Measurements from ENCODE around the gene FLYWCH2.

The FLYWCH2 gene

GRCh38 chr16:2866431-2866830, 16.6 kb upstream of the FLYWCH2 start:
- DNase-seq (ENCODE audit: extremely low spot score), result no peak
- no peak for TF ChIP-seq HDGF (IDR thresholded peaks at IDR 0.05; ENCODE audit: borderline replicate concordance)
- no peak for TF ChIP-seq ELF4 (IDR thresholded peaks at IDR 0.05)
- TF ChIP-seq FOXM1 (IDR thresholded peaks at IDR 0.05; ENCODE audit: borderline replicate concordance), result no peak
- TF ChIP-seq LEF1 (IDR thresholded peaks at IDR 0.05; ENCODE audit: borderline replicate concordance), result no peak
- no peak for TF ChIP-seq PKNOX1 (IDR thresholded peaks at IDR 0.05)
- no peak for TF ChIP-seq ARNT (IDR thresholded peaks at IDR 0.05)
- no peak for TF ChIP-seq TARDBP (IDR thresholded peaks at IDR 0.05)
- no peak for TF ChIP-seq L3MBTL2 (conservative IDR thresholded peaks at IDR 0.05)
- no peak for TF ChIP-seq CTBP1 (IDR thresholded peaks at IDR 0.05; ENCODE audit: borderline replicate concordance)
- no peak for TF ChIP-seq ZNF384 (IDR thresholded peaks at IDR 0.05)
- no peak for TF ChIP-seq BHLHE40 (IDR thresholded peaks at IDR 0.05; ENCODE audit: borderline replicate concordance)
- TF ChIP-seq FOXA1 (IDR thresholded peaks at IDR 0.05), result no peak
- TF ChIP-seq FOXK2 (IDR thresholded peaks at IDR 0.05), result no peak
- TF ChIP-seq SP1 (IDR thresholded peaks at IDR 0.05), result no peak
- no peak for TF ChIP-seq SUZ12 (IDR thresholded peaks at IDR 0.05)
- TF ChIP-seq NFRKB (IDR thresholded peaks at IDR 0.05), result no peak
- POLR2A ChIA-PET, result no interaction called here
- CTCF ChIA-PET, result no interaction called here

- CTCF ChIA-PET, result interaction anchor here (0.6 to 2.0 kb wide), 7 partner anchors 11 to 67 kb away, joined by 3 to 17 read pairs (median 5); partner anchors contain the start of gene FLYWCH2
- POLR2A ChIA-PET, result interaction anchor here (0.6 to 2.4 kb wide), 23 partner anchors 9 to 185 kb away, joined by 3 to 30 read pairs (median 4); partner anchors contain the start of genes FLYWCH1, FLYWCH2, KCTD5 and PKMYT1
- DNase-seq (ENCODE audit: extremely low spot score), result no peak
- TF ChIP-seq BHLHE40 (IDR thresholded peaks at IDR 0.05; ENCODE audit: borderline replicate concordance) (no peak), HDGF (IDR thresholded peaks at IDR 0.05; ENCODE audit: borderline replicate concordance) (no peak)
These were observed 15.4 kb upstream of the FLYWCH2 start for GRCh38 chr16:2867661-2867986.

DNA sequence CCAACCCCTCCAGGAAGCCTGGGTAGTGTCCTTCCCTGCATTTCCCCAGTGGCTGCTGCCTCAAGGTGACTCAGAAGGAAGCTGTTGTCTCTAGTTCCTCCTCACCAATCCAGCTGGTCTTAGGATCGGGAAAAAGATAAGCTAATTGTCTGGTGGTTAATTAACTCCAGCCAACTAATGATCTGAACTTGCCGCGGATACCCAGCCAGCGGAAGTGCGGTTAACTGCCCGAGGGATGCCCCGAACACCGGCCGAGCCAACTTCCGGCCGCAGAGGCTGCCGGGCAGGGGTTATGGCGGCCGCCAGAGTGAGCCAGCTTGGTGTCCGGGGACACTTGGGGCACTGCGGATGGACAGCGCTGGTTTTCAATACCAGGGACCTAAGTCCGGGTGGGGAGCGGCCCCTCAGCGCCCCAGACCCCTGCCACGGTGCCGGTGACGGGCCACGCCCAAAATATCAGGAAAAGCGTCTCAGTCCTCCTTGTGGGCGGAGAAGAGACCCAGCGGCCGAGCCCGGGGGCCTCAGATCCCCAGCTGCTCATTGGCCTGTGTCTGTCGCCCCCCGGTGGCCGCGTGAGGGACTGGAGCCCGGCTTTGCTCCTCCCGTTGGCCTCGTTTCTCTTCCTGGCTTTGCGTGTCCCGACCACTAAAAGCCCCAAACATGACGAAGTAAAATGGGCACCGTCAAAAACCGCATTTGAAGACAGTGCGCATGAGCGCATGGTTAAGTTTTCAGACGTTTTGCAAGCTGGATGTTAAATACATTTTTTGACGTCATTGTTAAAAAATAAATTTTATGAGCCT, 14.8 kb upstream of the FLYWCH2 start:
- TF ChIP-seq ELF4 (IDR thresholded peaks at IDR 0.05), result peak; percentile 69
- no peak for TF ChIP-seq FOXA1 (IDR thresholded peaks at IDR 0.05)
- TF ChIP-seq ARNT (IDR thresholded peaks at IDR 0.05), result no peak
- no peak for TF ChIP-seq FOXK2 (IDR thresholded peaks at IDR 0.05)
- peak; percentile 71 for TF ChIP-seq L3MBTL2 (conservative IDR thresholded peaks at IDR 0.05)
- no peak for TF ChIP-seq ZNF384 (IDR thresholded peaks at IDR 0.05)
- no peak for TF ChIP-seq BHLHE40 (IDR thresholded peaks at IDR 0.05; ENCODE audit: borderline replicate concordance)
- no peak for TF ChIP-seq SUZ12 (IDR thresholded peaks at IDR 0.05)
- no peak for TF ChIP-seq HDGF (IDR thresholded peaks at IDR 0.05; ENCODE audit: borderline replicate concordance)
- POLR2A ChIA-PET, result interaction anchor here (0.6 to 2.4 kb wide), 23 partner anchors 9 to 186 kb away, joined by 3 to 30 read pairs (median 4); partner anchors contain the start of genes FLYWCH1, FLYWCH2, KCTD5 and PKMYT1
- DNase-seq (ENCODE audit: extremely low spot score), result peak; percentile 95
- CTCF ChIA-PET, result interaction anchor here (0.6 to 2.0 kb wide), 8 partner anchors 12 to 67 kb away, joined by 3 to 17 read pairs (median 4); partner anchors contain the start of gene FLYWCH2

GRCh38 chr16:2871926-2872325, 11.1 kb upstream of the FLYWCH2 start:
- TF ChIP-seq SUZ12 (IDR thresholded peaks at IDR 0.05), result no peak
- TF ChIP-seq ELF4 (IDR thresholded peaks at IDR 0.05), result no peak
- TF ChIP-seq LEF1 (IDR thresholded peaks at IDR 0.05; ENCODE audit: borderline replicate concordance), result no peak
- no peak for TF ChIP-seq FOXA1 (IDR thresholded peaks at IDR 0.05)
- no peak for TF ChIP-seq CTBP1 (IDR thresholded peaks at IDR 0.05; ENCODE audit: borderline replicate concordance)
- TF ChIP-seq ARNT (IDR thresholded peaks at IDR 0.05), result no peak
- TF ChIP-seq BHLHE40 (IDR thresholded peaks at IDR 0.05; ENCODE audit: borderline replicate concordance), result no peak
- no peak for TF ChIP-seq HDGF (IDR thresholded peaks at IDR 0.05; ENCODE audit: borderline replicate concordance)
- no peak for TF ChIP-seq FOXM1 (IDR thresholded peaks at IDR 0.05; ENCODE audit: borderline replicate concordance)
- no peak for TF ChIP-seq TARDBP (IDR thresholded peaks at IDR 0.05)
- TF ChIP-seq NFRKB (IDR thresholded peaks at IDR 0.05), result no peak
- TF ChIP-seq ZNF384 (IDR thresholded peaks at IDR 0.05), result no peak
- TF ChIP-seq L3MBTL2 (conservative IDR thresholded peaks at IDR 0.05), result no peak
- no peak for TF ChIP-seq PKNOX1 (IDR thresholded peaks at IDR 0.05)
- TF ChIP-seq FOXK2 (IDR thresholded peaks at IDR 0.05), result no peak
- TF ChIP-seq SP1 (IDR thresholded peaks at IDR 0.05), result no peak
- ChIA-PET POLR2A (interaction anchor here (0.8 to 3.3 kb wide), 5 partner anchors 10 to 119 kb away, joined by 3 to 11 read pairs (median 6); partner anchors contain the start of genes FLYWCH1 and FLYWCH2), CTCF (no interaction called here)
- no peak for DNase-seq (ENCODE audit: extremely low spot score)

DNA sequence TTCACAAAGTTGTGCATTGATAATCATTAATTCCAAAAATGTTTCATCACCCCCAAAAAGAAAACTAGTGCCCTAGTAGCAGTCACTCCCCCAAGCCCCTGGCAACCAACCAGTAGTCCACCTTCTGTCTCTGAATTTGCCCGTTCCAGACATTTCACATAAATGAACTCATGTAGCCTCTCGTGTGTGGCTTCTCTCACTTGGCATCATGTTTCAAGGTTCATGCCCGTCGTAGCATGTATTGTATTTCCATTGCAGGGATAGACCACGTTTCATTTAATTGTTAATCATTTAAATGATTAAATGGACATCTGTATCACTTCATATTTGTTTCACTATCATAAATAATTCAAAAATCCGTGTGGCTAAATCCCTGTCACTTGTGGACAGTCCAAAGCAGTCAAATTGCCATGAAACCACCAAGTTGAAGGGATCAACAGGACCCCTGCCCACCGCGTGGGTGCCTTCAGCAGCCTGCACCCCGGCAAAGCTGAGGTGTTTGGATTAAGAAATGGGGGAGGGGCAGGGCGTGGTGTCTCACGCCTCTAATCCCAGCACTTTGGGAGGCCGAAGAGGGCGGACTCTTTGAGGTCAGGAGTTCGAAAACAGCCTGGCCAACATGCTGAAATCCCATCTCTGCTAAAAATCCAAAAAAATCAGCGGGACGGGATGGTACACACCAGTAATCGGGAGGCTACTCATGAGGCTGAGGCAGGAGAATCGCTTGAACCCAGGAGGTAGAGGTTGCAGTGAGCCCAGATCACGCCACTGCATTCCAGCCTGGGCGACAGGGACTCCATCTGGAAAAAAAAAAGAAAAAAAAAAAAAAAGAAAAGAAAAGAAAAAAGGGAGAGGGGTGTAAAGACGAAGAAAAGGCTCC, 8.7 kb upstream of the FLYWCH2 start:
- POLR2A ChIA-PET, result interaction anchor here (1.0 kb wide), 2 partner anchors 37 to 39 kb away, joined by 3 to 5 read pairs; partner anchors contain the start of gene FLYWCH1
- CTCF ChIA-PET, result interaction anchor here (0.6 to 0.7 kb wide), 4 partner anchors 29 to 283 kb away, joined by 3 to 7 read pairs (median 6); no protein-coding TSS in a partner anchor
- no peak for DNase-seq (ENCODE audit: extremely low spot score)
- TF ChIP-seq HDGF (IDR thresholded peaks at IDR 0.05; ENCODE audit: borderline replicate concordance) (no peak), FOXK2 (IDR thresholded peaks at IDR 0.05) (no peak), FOXM1 (IDR thresholded peaks at IDR 0.05; ENCODE audit: borderline replicate concordance) (no peak), SUZ12 (IDR thresholded peaks at IDR 0.05) (no peak), SP1 (IDR thresholded peaks at IDR 0.05) (no peak), L3MBTL2 (conservative IDR thresholded peaks at IDR 0.05) (no peak), FOXA1 (IDR thresholded peaks at IDR 0.05) (no peak)

Measured in HEK293T (cell line).